C4-2B (cell line): ENCODE data around the gene SDHAF3.

Source experiments
- CTCF ChIP-seq: fragments of 450-650 bp; conservative IDR thresholded peaks from 2 replicates; pipeline ENCODE4 v1.5.1; 2017; ENCODE audit warnings: mild to moderate bottlenecking
- ZFX ChIP-seq: fragments of 450-650 bp; IDR thresholded peaks from 2 replicates; pipeline ENCODE4 v1.6.1; 2017

GRCh38 chr7:97118306-97118917 is 914 bp downstream of the SDHAF3 start:
- TF ChIP-seq CTCF (no peak), ZFX (no peak)
